Measurements from ENCODE around the gene PYDC2. TPM values are rescaled to one million over a fixed set of nuclear protein-coding genes. Genes with fewer than 3 reads are reported as not detected.

The PYDC2 gene
- polyA plus RNA-seq, 1 of the 3 experiments (the other 2 are of a cell fraction): not detected

GRCh38 chr3:191435981-191436380 is 25.0 kb upstream of the PYDC2 start:
- Histone ChIP-seq H3K4me1 (ENCODE audit: control insufficient read depth in 1 of 2, insufficient read depth in 2 of 2, low read depth in 1 of 2, low read length in 1 of 2) (no peaks in the 10 kb centered on the region), H3K27ac (ENCODE audit: low read depth in 2 of 2, low read length in 1 of 2) (no peak overlapping the region), H3K79me2 (ENCODE audit: insufficient read depth) (no peaks in the 10 kb centered on the region), H3K27me3 (ENCODE audit: insufficient read depth) (no peaks in the 10 kb centered on the region), H4K20me1 (ENCODE audit: insufficient read depth) (no peaks in the 10 kb centered on the region), H3K36me3 (replicated peaks in 1 of 2; ENCODE audit: control insufficient read depth in 1 of 2, insufficient read depth in 2 of 2, low read length in 1 of 2) (peaks cover 0 to 11% of the 10 kb centered on the region in 2 experiments), H3K9ac (no peak overlapping the region), H3F3A (replicated peaks; ENCODE audit: insufficient read depth) (no peaks in the 10 kb centered on the region), H3K9me3 (no peaks in the 10 kb centered on the region), H3K4me3 (ENCODE audit: low read depth in 2 of 2, low read length in 1 of 2) (no peak overlapping the region), H3K9me2 (no peaks in the 10 kb centered on the region), H3K4me2 (no peak overlapping the region), H2AFZ (ENCODE audit: low read depth) (no peak overlapping the region)
- CTCF ChIA-PET: no interaction called here
- no peak for DNase-seq
- WGBS (ENCODE audit: low lambda C conversion rate): 43% methylated on average over 2 of the region's 2 CpGs
- POLR2A ChIA-PET: no interaction called here
- no peak for TF ChIP-seq FOXJ3 (CRISPR knock-in tag; IDR thresholded peaks at IDR 0.05)
- TF ChIP-seq RFX5 (IDR thresholded peaks at IDR 0.05; ENCODE audit: low read length): no peak
- TF ChIP-seq CHD2 (IDR thresholded peaks at IDR 0.05; ENCODE audit: low read length, partially characterized antibody): no peak
- no peak for TF ChIP-seq MEF2A (IDR thresholded peaks at IDR 0.05; ENCODE audit: borderline replicate concordance, low read depth)
- TF ChIP-seq SIN3A (IDR thresholded peaks at IDR 0.05; ENCODE audit: borderline replicate concordance, low read depth, low read length): no peak
- TF ChIP-seq, protein P1, sequence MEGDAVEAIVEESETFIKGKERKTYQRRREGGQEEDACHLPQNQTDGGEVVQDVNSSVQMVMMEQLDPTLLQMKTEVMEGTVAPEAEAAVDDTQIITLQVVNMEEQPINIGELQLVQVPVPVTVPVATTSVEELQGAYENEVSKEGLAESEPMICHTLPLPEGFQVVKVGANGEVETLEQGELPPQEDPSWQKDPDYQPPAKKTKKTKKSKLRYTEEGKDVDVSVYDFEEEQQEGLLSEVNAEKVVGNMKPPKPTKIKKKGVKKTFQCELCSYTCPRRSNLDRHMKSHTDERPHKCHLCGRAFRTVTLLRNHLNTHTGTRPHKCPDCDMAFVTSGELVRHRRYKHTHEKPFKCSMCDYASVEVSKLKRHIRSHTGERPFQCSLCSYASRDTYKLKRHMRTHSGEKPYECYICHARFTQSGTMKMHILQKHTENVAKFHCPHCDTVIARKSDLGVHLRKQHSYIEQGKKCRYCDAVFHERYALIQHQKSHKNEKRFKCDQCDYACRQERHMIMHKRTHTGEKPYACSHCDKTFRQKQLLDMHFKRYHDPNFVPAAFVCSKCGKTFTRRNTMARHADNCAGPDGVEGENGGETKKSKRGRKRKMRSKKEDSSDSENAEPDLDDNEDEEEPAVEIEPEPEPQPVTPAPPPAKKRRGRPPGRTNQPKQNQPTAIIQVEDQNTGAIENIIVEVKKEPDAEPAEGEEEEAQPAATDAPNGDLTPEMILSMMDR (IDR thresholded peaks at IDR 0.05): no peak
- TF ChIP-seq RAD21 (IDR thresholded peaks at IDR 0.05; ENCODE audit: low read length): no peak
- no peak for TF ChIP-seq TCF12 (IDR thresholded peaks at IDR 0.05)
- TF ChIP-seq, protein P2, sequence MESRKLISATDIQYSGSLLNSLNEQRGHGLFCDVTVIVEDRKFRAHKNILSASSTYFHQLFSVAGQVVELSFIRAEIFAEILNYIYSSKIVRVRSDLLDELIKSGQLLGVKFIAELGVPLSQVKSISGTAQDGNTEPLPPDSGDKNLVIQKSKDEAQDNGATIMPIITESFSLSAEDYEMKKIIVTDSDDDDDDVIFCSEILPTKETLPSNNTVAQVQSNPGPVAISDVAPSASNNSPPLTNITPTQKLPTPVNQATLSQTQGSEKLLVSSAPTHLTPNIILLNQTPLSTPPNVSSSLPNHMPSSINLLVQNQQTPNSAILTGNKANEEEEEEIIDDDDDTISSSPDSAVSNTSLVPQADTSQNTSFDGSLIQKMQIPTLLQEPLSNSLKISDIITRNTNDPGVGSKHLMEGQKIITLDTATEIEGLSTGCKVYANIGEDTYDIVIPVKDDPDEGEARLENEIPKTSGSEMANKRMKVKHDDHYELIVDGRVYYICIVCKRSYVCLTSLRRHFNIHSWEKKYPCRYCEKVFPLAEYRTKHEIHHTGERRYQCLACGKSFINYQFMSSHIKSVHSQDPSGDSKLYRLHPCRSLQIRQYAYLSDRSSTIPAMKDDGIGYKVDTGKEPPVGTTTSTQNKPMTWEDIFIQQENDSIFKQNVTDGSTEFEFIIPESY (IDR thresholded peaks at IDR 0.05; ENCODE audit: borderline replicate concordance, low read depth): no peak
- TF ChIP-seq FOSL2 (IDR thresholded peaks at IDR 0.05; ENCODE audit: borderline replicate concordance, low read depth): no peak
- no peak for TF ChIP-seq NRF1 (IDR thresholded peaks at IDR 0.05; ENCODE audit: low read depth, low read length)
- TF ChIP-seq EP300 (IDR thresholded peaks at IDR 0.05; ENCODE audit: borderline replicate concordance in 1 of 2, low read depth in 1 of 2, low read length in 1 of 2): no peak
- no peak for TF ChIP-seq GABPA (IDR thresholded peaks at IDR 0.05; ENCODE audit: low read depth)
- no peak for TF ChIP-seq MXI1 (IDR thresholded peaks at IDR 0.05; ENCODE audit: low read depth, low read length)
- TF ChIP-seq, protein P3, sequence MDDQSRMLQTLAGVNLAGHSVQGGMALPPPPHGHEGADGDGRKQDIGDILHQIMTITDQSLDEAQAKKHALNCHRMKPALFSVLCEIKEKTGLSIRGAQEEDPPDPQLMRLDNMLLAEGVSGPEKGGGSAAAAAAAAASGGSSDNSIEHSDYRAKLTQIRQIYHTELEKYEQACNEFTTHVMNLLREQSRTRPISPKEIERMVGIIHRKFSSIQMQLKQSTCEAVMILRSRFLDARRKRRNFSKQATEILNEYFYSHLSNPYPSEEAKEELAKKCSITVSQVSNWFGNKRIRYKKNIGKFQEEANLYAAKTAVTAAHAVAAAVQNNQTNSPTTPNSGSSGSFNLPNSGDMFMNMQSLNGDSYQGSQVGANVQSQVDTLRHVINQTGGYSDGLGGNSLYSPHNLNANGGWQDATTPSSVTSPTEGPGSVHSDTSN (IDR thresholded peaks at IDR 0.05): no peak
- TF ChIP-seq, protein P4, sequence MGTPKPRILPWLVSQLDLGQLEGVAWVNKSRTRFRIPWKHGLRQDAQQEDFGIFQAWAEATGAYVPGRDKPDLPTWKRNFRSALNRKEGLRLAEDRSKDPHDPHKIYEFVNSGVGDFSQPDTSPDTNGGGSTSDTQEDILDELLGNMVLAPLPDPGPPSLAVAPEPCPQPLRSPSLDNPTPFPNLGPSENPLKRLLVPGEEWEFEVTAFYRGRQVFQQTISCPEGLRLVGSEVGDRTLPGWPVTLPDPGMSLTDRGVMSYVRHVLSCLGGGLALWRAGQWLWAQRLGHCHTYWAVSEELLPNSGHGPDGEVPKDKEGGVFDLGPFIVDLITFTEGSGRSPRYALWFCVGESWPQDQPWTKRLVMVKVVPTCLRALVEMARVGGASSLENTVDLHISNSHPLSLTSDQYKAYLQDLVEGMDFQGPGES (IDR thresholded peaks at IDR 0.05; ENCODE audit: low read depth, low read length): no peak
